ENCODE results near the gene BBS7.

- no peak for TF ChIP-seq FOXJ3 (CRISPR knock-in tag; IDR thresholded peaks at IDR 0.05; ENCODE audit: borderline replicate concordance)
- no peak for TF ChIP-seq CTCF (IDR thresholded peaks at IDR 0.05)
- TF ChIP-seq ZNF219 (CRISPR knock-in tag; IDR thresholded peaks at IDR 0.05; ENCODE audit: borderline replicate concordance): no peak
- TF ChIP-seq NR2C2 (CRISPR knock-in tag; IDR thresholded peaks at IDR 0.05): no peak
- TF ChIP-seq MAX (CRISPR knock-in tag; IDR thresholded peaks at IDR 0.05): no peak
- TF ChIP-seq JUN (CRISPR knock-in tag; IDR thresholded peaks at IDR 0.05): no peak
- no peak for TF ChIP-seq ATF3 (CRISPR knock-in tag; conservative IDR thresholded peaks at IDR 0.05)
- no peak for TF ChIP-seq FOXP1 (CRISPR knock-in tag; IDR thresholded peaks at IDR 0.05; ENCODE audit: borderline replicate concordance)
- no peak for TF ChIP-seq ZNF512 (CRISPR knock-in tag; IDR thresholded peaks at IDR 0.05; ENCODE audit: borderline replicate concordance)
These were observed 63.9 kb downstream of the BBS7 start for GRCh38 chr4:121806411-121806810.

Data from WTC11 (cell line).